Stimulated activated naive CD8-positive, alpha-beta T cell treated with anti-CD3 and anti-CD28 coated beads, Interleukin-15, amount 100 ng/mL, for 72 hours (primary cell): ENCODE measurements around the gene EXTL1.
A peak's percentile ranks its signal among the peaks of the same experiment; 100 is the strongest.
"Not testable (repeated sequence)": the region's sequence is repeated elsewhere in the genome, so short reads cannot be mapped to it uniquely, and the experiment has no call there.

ENCODE experiments used
- ATAC-seq: fragments of 150-1000 bp; cut with Tn5 transposase; 2 replicates; pipeline ENCODE4 v1.10.0; 2021; ENCODE audit warnings: mild to moderate bottlenecking, moderate library complexity
- DNase-seq, 2 donors: peaks; one replicate each; pipeline ENCODE4 v3.0.0; 2021 to 2022
- H3K27ac Mint-ChIP-seq, 2 donors: one replicate each; pipeline ENCODE4 v1.8.0; 2022; ENCODE audit warnings: mild to moderate bottlenecking in 2 of 2, mixed read lengths in 2 of 2, moderate library complexity in 2 of 2
- H3K27me3 Mint-ChIP-seq: one replicate; pipeline ENCODE4 v1.8.0; 2022; ENCODE audit warnings: mixed read lengths
- H3K4me1 Mint-ChIP-seq: one replicate; pipeline ENCODE4 v1.8.0; 2022; ENCODE audit warnings: mild to moderate bottlenecking, mixed read lengths
- H3K4me3 Mint-ChIP-seq, 2 donors: one replicate each; pipeline ENCODE4 v1.8.0; 2022; ENCODE audit warnings: mild to moderate bottlenecking in 2 of 2, mixed read lengths in 2 of 2, moderate library complexity in 1 of 2
- H3K9me3 Mint-ChIP-seq, 2 donors: one replicate each; pipeline ENCODE4 v1.8.0; 2022; ENCODE audit warnings: mixed read lengths in 2 of 2

EXTL1 gene

GRCh38 chr1:26021647-26022403 is at the start of gene EXTL1:
Gene EXTL1, plus strand, starts transcription at chr1:26021775. Its CDS starts 872 bp downstream, at chr1:26022647.
- ATAC-seq (no peak), DNase-seq (no peak)
- Mint-ChIP-seq H3K27ac (peak within 1 kb of the TSS in 1 of 2 donors; percentile 84), H3K4me1 (peaks cover 23% of the 10 kb centered on the region), H3K27me3 (peaks cover 10% of the 10 kb centered on the region), H3K9me3 (no peaks in the 10 kb centered on the region), H3K4me3 (no peak within 1 kb of the TSS)

- DNase-seq: no peak
- H3K27me3 Mint-ChIP-seq: no peaks in the 10 kb centered on the region
- ATAC-seq: no peak
- no peaks in the 10 kb centered on the region for H3K9me3 Mint-ChIP-seq
- H3K4me3 Mint-ChIP-seq: peak overlapping the region; percentile 28 to 46
- peaks cover 35% of the 10 kb centered on the region for H3K4me1 Mint-ChIP-seq
- H3K27ac Mint-ChIP-seq: peak overlapping the region; percentile 38 to 88
Observed at GRCh38 chr1:25971811-25972180, 49.8 kb upstream of the EXTL1 start.

GRCh38 chr1:25973610-25974321 is 47.8 kb upstream of the EXTL1 start:
- H3K4me1 Mint-ChIP-seq: peaks cover 26% of the 10 kb centered on the region
- H3K9me3 Mint-ChIP-seq: no peaks in the 10 kb centered on the region
- ATAC-seq (no peak), DNase-seq (no peak)
- H3K4me3 Mint-ChIP-seq: no peak overlapping the region
- no peak overlapping the region for H3K27ac Mint-ChIP-seq
- H3K27me3 Mint-ChIP-seq: no peaks in the 10 kb centered on the region

- H3K27ac Mint-ChIP-seq: no peak overlapping the region
- no peaks in the 10 kb centered on the region for H3K9me3 Mint-ChIP-seq
- no peaks in the 10 kb centered on the region for H3K27me3 Mint-ChIP-seq
- H3K4me1 Mint-ChIP-seq: peaks cover 2% of the 10 kb centered on the region
- no peak overlapping the region for H3K4me3 Mint-ChIP-seq
- no peak for DNase-seq
- ATAC-seq: no peak
Observed at GRCh38 chr1:25977801-25978200, 43.8 kb upstream of the EXTL1 start.

GRCh38 chr1:25978403-25978802 is 43.2 kb upstream of the EXTL1 start:
- DNase-seq (no peak), ATAC-seq (no peak)
- H3K27ac Mint-ChIP-seq: peak overlapping the region in 1 of 2 donors; percentile 49
- H3K27me3 Mint-ChIP-seq: no peaks in the 10 kb centered on the region
- H3K9me3 Mint-ChIP-seq: no peaks in the 10 kb centered on the region
- H3K4me1 Mint-ChIP-seq: no peaks in the 10 kb centered on the region
- H3K4me3 Mint-ChIP-seq: no peak overlapping the region

GRCh38 chr1:25979210-25979609 is 42.4 kb upstream of the EXTL1 start:
- Mint-ChIP-seq H3K4me1 (no peaks in the 10 kb centered on the region), H3K4me3 (no peak overlapping the region), H3K27me3 (no peaks in the 10 kb centered on the region), H3K9me3 (no peaks in the 10 kb centered on the region), H3K27ac (no peak overlapping the region)
- DNase-seq (no peak), ATAC-seq (no peak)

GRCh38 chr1:25985171-25985570 is 36.4 kb upstream of the EXTL1 start:
- Mint-ChIP-seq H3K4me1 (peaks cover 41% of the 10 kb centered on the region), H3K9me3 (no peaks in the 10 kb centered on the region), H3K27me3 (no peaks in the 10 kb centered on the region), H3K27ac (no peak overlapping the region), H3K4me3 (no peak overlapping the region)
- ATAC-seq (no peak), DNase-seq (no peak)

- no peaks in the 10 kb centered on the region for H3K9me3 Mint-ChIP-seq
- H3K4me1 Mint-ChIP-seq: peaks cover 42% of the 10 kb centered on the region
- no peak overlapping the region for H3K4me3 Mint-ChIP-seq
- H3K27ac Mint-ChIP-seq: no peak overlapping the region
- DNase-seq (no peak), ATAC-seq (no peak)
- H3K27me3 Mint-ChIP-seq: no peaks in the 10 kb centered on the region
Observed at GRCh38 chr1:25985670-25986069, 35.9 kb upstream of the EXTL1 start.

- H3K4me1 Mint-ChIP-seq: peaks cover 51% of the 10 kb centered on the region
- H3K27me3 Mint-ChIP-seq, ATAC-seq, H3K27ac Mint-ChIP-seq, DNase-seq, H3K9me3 Mint-ChIP-seq, H3K4me3 Mint-ChIP-seq: not testable (repeated sequence)
Observed at GRCh38 chr1:25986773-25987172, 34.8 kb upstream of the EXTL1 start.

GRCh38 chr1:25987951-25988350 is 33.6 kb upstream of the EXTL1 start:
- no peak for DNase-seq
- peaks cover 61% of the 10 kb centered on the region for H3K4me1 Mint-ChIP-seq
- H3K27ac Mint-ChIP-seq: no peak overlapping the region
- H3K27me3 Mint-ChIP-seq: no peaks in the 10 kb centered on the region
- no peaks in the 10 kb centered on the region for H3K9me3 Mint-ChIP-seq
- H3K4me3 Mint-ChIP-seq: no peak overlapping the region
- no peak for ATAC-seq

- Mint-ChIP-seq H3K27me3 (no peaks in the 10 kb centered on the region), H3K4me3 (peak overlapping the region; percentile 67 to 85), H3K27ac (peak overlapping the region; percentile 96 to 97), H3K4me1 (peaks cover 72% of the 10 kb centered on the region), H3K9me3 (no peaks in the 10 kb centered on the region)
- ATAC-seq (no peak), DNase-seq (no peak)
Observed at GRCh38 chr1:25989440-25990234, 31.9 kb upstream of the EXTL1 start.

- H3K4me3 Mint-ChIP-seq: peak overlapping the region; percentile 67 to 85
- H3K4me1 Mint-ChIP-seq: peaks cover 71% of the 10 kb centered on the region
- ATAC-seq (no peak), DNase-seq (no peak)
- H3K9me3 Mint-ChIP-seq: no peaks in the 10 kb centered on the region
- peak overlapping the region; percentile 96 to 97 for H3K27ac Mint-ChIP-seq
- no peaks in the 10 kb centered on the region for H3K27me3 Mint-ChIP-seq
Observed at GRCh38 chr1:25990251-25990650, 31.3 kb upstream of the EXTL1 start.

GRCh38 chr1:25990702-25991395 is 30.7 kb upstream of the EXTL1 start:
- peak overlapping the region; percentile 67 to 85 for H3K4me3 Mint-ChIP-seq
- peak overlapping the region; percentile 96 to 97 for H3K27ac Mint-ChIP-seq
- DNase-seq (peak; percentile 33 to 61), ATAC-seq (peak; percentile 89)
- peaks cover 65% of the 10 kb centered on the region for H3K4me1 Mint-ChIP-seq
- no peaks in the 10 kb centered on the region for H3K27me3 Mint-ChIP-seq
- no peaks in the 10 kb centered on the region for H3K9me3 Mint-ChIP-seq

- ATAC-seq: no peak
- DNase-seq: no peak
- H3K4me3 Mint-ChIP-seq: no peak overlapping the region
- H3K27ac Mint-ChIP-seq: no peak overlapping the region
- H3K9me3 Mint-ChIP-seq: no peaks in the 10 kb centered on the region
- H3K4me1 Mint-ChIP-seq: peaks cover 65% of the 10 kb centered on the region
- no peaks in the 10 kb centered on the region for H3K27me3 Mint-ChIP-seq
Observed at GRCh38 chr1:25991937-25992688, 29.5 kb upstream of the EXTL1 start.
